Erythroblast (primary cell): Measurements from ENCODE around the gene NHEJ1.
A peak's percentile ranks its signal among the peaks of the same experiment; 100 is the strongest.

Experiments used
- DNase-seq, 2 experiments: peaks; one replicate each; lab custom pipeline; 2025; lab: John Stamatoyannopoulos, UW
- GATA1 ChIP-seq: IDR thresholded peaks from 2 replicates; pipeline ENCODE4 v1.6.1; 2011; ENCODE audit warnings: low read depth, mild to moderate bottlenecking, control low read depth, low read length, moderate library complexity
- POLR2A ChIP-seq: IDR thresholded peaks from 2 replicates; pipeline ENCODE4 v1.6.1; 2011; ENCODE audit warnings: mild to moderate bottlenecking, low read length

Gene NHEJ1

DNA sequence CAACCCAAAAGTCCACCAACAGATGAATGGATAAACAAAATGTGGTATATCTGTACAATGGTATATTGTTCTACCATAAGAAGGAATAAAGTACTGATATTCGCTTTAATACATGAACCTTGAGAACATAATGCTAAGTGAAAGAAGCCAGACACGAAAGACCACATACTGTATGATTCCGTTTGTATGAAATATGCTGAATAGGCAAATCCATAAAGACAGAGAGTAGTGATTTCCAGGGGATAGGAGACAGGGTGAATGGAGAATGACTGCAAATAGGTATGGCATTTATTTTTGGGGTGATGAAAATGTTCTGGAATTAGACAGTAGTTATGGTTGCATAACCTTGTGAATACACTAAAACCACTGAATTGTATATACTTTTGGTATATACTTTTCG, 71.3 kb downstream of the NHEJ1 start:
- DNase-seq = no peak
- TF ChIP-seq POLR2A (no peak), GATA1 (no peak)

DNA sequence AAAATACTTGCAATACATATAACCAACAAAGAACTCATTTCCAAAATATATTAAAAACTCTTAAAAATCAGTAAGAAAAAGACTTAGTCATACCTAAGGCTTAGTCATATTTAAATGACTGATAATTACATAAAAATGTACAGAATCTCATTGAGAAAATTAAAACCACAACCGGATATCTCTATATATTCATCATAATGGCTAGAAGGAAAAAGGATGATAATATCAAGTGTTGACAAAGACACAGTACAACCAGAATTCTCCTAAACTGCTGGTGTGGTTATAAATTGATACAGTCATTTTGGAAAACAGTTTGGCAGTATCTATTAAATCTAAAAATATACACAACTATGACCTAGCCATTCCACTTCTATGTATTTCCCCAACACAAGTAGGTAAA, 72.8 kb downstream of the NHEJ1 start:
- TF ChIP-seq POLR2A (no peak), GATA1 (no peak)
- DNase-seq = no peak

- no peak for DNase-seq
- TF ChIP-seq POLR2A = no peak
- no peak for TF ChIP-seq GATA1
Measured at GRCh38 chr2:219087361-219087760, 73.3 kb downstream of the NHEJ1 start.

DNA sequence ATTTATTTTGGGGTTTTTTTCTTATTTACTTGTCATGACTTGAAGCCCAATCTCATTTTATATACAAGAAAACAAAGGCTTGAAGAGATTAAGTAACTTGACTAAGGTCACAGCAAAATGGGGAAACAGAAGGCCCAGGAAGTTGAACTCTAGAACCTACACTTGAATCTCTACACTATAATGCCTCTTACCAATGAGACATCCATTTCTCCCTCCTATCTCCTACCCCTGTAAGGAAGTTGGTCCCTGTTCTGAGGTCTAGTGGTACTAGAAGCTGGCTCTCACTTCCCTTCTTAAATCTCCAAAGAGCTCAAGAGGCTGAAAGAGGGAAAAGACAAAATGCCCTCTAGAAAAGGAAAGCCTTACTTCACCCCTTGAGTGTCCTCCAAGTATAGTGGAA, 74.4 kb downstream of the NHEJ1 start:
- TF ChIP-seq GATA1 = no peak
- TF ChIP-seq POLR2A = no peak
- no peak for DNase-seq

DNA sequence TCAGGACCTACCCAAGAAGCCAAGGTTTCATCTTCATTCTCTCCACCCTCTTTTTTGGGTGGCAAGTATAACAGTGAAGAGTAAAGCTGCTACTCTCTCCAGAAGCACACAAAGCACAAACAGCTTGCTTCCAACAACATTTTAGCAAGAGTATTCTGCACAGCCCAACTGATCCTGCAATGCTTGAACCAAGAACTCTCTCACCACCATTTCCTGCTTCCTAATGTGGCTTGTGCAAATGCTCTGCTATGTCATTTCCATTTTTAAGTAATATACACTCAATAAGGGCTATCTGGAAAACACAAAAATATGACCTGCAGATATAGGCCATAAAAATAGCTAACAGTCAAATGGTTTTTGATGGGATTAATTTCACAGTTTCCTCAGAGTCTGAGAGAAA, 75.8 kb downstream of the NHEJ1 start:
- no peak for DNase-seq

DNA sequence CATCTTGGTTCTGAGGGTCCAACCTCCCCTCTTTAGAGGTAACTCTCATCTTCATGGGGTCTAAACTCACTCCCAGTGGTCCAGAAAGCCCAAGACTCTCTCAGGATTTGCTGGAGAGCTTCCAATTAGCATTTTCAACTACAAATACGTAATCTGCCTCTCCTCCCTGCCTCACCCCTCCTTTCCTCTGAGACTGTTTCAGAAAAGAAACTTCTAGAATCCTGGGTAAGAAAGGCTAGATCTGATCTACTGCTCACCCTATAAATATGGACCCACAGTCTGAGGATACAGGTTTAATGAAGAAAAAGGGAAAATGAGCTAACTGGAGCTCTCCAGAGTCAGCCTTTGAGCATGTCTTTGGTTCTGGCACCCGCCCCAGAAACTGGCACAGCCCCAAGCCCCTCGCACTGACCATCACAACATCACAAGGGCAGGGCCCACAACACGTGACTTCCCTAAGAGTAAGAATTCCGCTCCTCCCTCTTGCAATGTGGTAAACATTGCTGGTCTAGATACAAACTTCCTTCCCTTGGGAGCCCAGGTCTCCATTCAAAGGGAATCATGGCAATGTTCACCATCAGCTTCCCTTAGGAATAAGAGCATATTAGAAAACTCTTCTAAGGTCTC, 78.2 kb downstream of the NHEJ1 start:
- TF ChIP-seq POLR2A = no peak
- no peak for TF ChIP-seq GATA1
- no peak for DNase-seq

More for the DNA sequence above, 75.8 kb downstream of the NHEJ1 start:
- no peak for TF ChIP-seq POLR2A
- TF ChIP-seq GATA1 = no peak

DNA sequence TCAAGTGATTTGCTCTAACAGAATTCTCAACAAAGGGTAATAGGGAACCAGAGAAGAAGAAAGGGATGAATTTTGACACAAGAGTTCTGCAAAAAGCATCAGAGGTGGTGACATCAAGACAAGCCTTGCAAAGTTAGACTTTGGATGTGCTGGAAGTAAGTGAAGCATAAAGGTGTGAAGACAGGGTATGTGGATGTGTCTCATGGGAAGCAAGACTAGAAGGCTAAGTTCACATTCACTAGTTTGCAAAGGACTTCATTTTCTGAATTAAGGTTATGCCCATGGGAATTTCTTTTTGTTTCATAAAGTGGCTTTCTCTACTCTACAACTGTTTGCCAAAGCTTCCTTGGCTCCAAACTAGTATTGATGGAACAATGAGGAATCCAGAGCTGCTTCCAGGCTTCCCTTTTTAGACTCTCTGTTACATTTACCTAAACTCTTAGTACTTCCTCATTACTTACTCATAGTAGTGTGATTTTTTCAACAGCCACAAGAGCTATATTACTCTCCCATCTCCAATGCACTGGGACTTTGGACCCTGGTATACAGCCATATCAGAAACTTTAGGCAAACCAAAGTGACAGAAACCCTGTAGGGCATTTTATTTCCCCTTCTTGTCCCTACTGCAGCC, 78.8 kb downstream of the NHEJ1 start:
- TF ChIP-seq GATA1 (no peak), POLR2A (no peak)
- DNase-seq = no peak

DNA sequence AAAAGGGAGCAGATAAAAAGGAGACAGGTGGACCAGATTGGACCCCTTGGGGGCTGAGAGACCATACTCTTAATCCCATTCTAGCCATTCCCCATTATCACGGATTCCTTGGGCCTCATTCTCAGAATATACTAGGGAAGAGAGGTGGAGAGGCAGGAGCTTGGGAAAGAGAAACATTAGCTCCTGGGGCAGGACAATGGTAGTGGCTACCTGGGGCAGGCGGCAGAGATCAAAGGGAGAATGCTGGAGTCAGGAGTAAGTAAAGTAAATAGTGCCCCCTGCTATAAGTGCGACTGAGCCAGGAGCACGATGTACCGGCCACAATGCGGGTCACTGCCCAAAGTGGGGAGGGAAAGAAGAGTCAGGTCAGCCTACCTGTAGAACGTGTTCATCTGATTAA, 79.5 kb downstream of the NHEJ1 start:
- TF ChIP-seq GATA1 = no peak
- DNase-seq = no peak

DNA sequence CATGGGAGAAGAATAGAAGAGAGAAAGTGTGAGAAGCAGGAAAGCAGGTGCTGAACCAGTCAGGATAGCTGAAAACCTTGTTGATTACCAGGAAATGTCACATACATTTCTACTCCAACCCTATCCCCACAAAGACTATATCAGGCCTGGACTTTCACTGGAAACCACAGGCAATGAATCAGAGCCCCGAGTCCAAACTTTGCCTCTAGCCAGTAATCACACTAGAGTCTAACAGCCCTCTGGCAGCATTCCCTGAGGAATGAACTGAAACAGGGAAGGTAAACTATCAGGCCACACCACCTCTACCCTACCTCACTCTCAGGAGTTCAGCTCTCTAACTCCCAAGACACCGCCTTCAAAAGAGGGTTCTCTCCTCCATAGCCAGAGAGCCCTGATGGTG, 81.2 kb downstream of the NHEJ1 start:
- no peak for DNase-seq

DNA sequence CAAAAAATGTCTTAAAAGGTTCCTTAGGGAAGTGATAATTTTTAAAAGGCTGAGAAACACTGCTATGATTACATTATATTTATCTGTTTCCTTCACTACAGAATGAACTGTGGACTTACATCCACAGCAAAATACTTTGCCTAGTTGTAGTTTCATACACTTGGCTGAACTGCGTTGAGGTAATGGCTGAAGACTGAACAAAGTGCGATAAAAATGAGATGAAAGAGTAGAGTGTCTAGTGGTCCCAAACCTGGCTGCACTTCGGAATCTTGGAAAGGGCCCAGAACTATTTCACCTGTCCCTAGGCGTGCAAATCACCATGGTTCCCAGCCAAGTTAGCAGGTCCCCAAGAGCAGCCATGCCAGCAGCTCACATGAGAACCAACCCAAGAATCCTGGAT, 81.7 kb downstream of the NHEJ1 start:
- TF ChIP-seq GATA1 (no peak), POLR2A (no peak)
- no peak for DNase-seq

More for the DNA sequence above, 81.2 kb downstream of the NHEJ1 start:
- TF ChIP-seq GATA1 = no peak
- TF ChIP-seq POLR2A = no peak

DNA sequence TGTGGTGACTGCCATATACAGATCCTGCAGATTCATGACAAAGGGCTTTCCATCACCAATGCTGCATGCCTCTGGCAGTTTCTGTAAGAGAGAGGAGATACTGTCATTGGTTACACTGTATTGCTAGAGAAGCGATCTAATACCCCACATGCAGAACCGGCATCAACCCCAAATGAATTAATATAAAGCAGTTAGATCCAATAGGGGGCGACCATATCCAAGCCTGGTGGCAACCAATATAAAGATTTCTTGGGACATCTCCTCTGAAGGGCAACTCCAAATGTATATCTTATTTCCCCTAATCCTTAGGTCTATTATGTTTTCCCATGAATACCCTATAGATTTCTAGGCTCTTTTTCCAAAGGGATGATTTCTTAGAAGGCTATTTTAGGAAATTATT, 82.5 kb downstream of the NHEJ1 start:
- TF ChIP-seq POLR2A = no peak
- TF ChIP-seq GATA1 = no peak
- no peak for DNase-seq

DNA sequence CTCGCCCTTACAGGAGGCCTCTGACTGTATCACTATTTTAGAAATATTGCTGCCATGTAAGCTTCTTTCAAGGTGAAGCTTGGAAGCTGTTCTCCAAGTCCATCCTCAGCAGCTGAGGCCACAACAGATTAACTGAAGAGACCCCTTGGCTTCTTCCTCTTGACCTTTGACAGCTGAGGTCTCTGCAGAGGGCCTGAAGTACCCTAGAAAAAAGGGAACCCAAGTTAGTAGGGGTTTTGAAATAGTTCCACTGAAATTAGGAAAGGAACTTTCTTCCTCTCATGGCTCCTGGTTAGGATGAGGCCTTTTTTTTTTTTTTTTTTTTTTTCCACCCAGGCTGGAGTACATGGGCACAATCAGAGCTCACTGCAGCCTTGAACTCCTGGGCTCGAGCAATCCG, 84.4 kb downstream of the NHEJ1 start:
- DNase-seq = no peak
- TF ChIP-seq GATA1 (no peak), POLR2A (no peak)

DNA sequence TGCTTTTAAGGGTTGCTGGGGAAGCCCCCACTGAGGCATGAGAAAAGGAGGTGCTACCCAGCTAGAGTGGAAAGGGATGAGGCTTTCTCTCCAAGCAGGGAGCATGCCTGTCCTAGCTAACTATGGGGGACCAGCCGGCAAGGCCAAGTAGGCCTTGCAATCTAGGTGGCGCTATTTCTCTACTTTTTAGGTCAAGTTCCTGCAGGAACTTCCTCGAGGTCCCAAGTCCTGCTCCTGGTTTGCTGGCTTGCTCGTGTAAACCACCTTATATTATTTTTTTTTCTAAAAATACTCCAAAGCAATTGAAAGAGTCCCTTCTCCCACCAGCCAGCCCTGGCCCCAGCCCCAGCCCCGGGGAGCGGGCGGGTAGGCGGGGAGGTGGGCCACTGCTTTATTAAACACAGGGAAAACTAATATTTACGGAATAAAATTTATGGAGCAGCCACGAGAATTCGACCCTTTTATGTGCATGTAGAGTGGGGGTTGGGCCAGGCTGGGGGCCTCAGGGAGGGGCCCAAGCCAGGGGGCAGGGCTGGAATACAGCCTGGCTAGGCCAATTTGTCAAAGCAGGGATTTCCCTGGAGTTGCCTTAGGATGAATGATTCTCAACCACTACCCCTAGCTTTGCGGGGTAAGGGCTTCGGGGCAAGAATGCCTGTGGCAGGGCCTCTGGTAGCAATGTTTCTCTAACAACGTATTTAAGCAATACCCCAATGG, 87.0 kb downstream of the NHEJ1 start:
- TF ChIP-seq GATA1 (no peak), POLR2A (no peak)
- DNase-seq = peak; percentile 42 to 55

DNA sequence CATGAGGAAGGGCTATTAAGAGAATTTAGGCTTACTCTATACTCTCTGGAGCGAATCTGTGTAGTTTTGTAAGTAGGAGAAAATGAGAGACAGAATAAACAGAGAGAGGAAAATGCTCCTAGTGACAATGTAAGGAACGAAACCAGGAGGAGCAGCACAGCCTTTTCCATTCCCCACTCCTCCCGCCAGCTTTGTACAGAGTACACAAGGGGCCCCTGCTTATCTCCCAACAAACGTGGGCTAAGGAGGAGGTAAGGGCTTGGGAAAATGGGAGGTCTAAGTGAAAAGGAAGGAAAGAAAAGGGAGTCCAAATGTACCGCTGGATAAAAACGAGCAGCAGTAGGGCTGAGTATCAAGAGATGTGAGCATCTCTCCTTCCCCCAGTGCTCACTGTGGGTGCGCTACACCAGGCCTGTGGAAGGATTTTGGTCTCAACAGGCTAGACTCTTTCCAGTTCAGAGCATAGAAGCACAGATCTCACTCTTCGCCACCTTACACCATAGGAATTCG, 87.8 kb downstream of the NHEJ1 start:
- no peak for DNase-seq
- TF ChIP-seq GATA1 (no peak), POLR2A (no peak)

DNA sequence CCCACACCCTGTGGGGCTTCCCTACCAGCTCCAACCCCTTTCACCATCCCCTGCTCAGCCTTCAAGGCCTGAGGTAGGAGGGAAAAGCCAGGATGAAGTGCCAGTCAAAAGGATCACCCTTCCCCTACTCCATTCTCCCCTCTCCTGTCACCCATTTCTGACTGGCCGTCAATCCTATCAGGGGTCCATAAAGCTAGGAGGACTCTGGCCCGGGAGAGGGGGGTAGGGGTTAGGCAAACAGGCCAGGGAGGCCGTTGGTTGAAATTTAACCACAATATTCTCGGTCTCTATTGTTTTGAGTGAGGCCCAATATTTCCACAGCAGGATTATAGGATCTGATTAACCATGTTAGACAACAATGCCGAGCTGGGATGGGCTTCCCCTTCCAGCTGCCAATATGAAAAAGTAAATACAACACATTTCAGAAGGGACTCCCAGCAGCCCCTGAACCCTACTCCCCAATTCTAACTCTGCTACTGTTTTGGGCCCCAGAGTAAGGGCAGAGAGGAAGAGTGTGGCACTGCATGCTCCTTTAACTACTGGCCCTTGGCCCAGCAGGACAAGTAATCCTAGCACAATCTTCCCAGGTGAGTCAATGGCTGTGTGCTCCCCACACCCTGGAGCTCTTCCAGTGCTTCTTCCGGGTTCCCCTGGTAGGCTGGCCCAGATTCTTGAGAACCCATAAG, 89.3 kb downstream of the NHEJ1 start:
- TF ChIP-seq POLR2A (no peak), GATA1 (no peak)
- no peak for DNase-seq
